GM10266 (cell line): ENCODE data around the gene PIP5KL1.
A peak's percentile ranks its signal among the peaks of the same experiment; 100 is the strongest.

Source experiments
- DNase-seq: peaks from one replicate; pipeline ENCODE4 v3.0.0; 2012; ENCODE audit errors: extremely low spot score
- CTCF ChIP-seq: IDR thresholded peaks from 2 replicates; pipeline ENCODE4 v1.5.1; 2012; ENCODE audit warnings: mild to moderate bottlenecking, low read depth; ENCODE audit not compliant: control insufficient read depth, insufficient read depth; ENCODE audit errors: missing control alignments

Gene PIP5KL1

DNA sequence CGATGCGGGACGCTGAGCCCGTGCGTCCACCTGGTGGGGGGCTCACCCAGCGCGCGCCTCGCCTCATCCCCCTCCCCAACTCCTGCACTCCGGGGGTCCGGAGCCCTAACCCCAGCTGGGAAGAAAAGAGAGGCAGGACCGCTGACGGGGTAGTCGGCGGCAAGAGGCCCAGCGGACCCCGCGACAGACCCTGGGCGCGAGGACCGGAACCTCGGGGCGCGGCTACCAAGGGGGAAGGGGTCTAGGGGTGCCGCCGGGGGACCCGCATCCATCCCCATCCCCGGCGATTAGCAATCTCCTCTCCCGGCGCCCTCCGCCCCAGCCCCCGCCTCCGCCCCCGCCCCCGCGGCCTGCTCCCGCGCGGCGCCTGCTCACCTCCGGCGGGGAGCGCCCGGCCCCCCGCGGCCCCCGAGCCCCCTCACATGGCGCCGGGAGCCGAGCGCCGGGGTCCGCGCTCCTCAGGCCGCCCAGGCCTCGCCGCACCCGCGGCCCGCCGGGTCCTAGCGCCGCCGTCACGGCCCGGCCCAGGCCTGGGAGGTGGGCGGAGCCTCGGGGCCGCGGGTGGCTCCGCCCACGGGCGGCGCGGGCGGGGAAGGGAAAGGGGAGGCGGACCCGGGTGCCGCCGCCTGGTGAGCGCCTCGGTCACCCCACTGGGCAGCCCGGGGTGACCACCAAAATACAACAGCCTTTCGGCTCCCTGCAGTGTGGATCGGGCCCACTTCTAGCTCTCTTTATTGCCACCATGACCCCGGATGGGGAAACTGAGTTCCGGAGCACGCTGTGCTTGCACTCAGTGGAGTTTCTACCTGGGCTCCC lies 31.2 kb downstream of the PIP5KL1 start, which contains the start of gene ST6GALNAC6:
ST6GALNAC6 (minus strand) TSS at position 476 of the 816 bp plus-strand sequence. CDS start 1,622 bp downstream, outside the sequence.
- TF ChIP-seq CTCF, result no peak
- DNase-seq, result peak; percentile 97

DNA sequence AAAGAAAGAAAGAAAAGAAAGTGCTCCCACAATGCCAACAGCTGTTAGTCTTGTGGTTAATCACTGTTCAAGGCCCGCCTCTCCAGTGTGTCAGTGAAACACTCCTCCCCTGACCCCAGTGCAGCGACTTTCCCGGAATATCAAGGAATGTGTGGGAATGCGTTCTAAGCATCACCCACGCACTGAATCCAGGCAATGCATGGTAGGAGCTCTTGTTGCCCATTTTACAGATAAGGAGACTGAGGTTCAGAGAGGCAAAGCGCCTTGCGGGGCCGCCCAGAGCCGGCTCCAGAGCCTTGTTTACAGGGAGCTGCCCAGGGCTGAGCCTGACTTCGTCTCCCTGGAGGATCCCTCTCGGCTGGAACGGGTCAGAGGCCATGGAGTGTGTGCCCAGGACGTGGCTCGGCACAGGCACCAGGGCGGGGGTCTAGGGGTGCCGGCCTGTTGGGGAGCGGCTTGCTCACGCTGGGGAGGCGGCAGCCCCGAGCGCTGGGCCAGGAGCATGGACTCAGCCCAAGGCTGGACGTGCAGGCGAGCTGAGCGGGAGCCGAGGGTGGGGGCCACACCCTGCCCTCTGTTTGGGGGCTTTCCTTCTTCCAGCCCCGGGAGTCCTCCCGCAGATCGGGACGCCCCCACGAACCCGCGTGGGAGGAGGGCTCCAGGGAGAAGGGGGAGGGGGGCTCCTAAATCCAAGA lies 32.0 kb downstream of the PIP5KL1 start:
- DNase-seq, result peak; percentile 51
- no peak for TF ChIP-seq CTCF

GRCh38 chr9:127897193-127897692 lies 33.3 kb downstream of the PIP5KL1 start:
- peak; percentile 79 for DNase-seq
- no peak for TF ChIP-seq CTCF

GRCh38 chr9:127896395-127897192 lies 34.0 kb downstream of the PIP5KL1 start:
- TF ChIP-seq CTCF, result no peak
- no peak for DNase-seq

GRCh38 chr9:127895811-127896210 lies 34.8 kb downstream of the PIP5KL1 start:
- no peak for TF ChIP-seq CTCF
- DNase-seq, result no peak

GRCh38 chr9:127893392-127893791 lies 37.2 kb downstream of the PIP5KL1 start:
- no peak for DNase-seq
- TF ChIP-seq CTCF, result no peak

GRCh38 chr9:127892831-127893230 lies 37.7 kb downstream of the PIP5KL1 start:
- TF ChIP-seq CTCF, result no peak
- DNase-seq, result no peak
